T-helper 2 cell treated with Interferon-gamma antibody and Interleukin-4, amounts not matched to agents 100 ng/mL and 5 ng/mL, for 36 hours (primary cell): ENCODE data around the gene CPE. TPM values are rescaled to one million over a fixed set of nuclear protein-coding genes. Genes with fewer than 3 reads are reported as not detected.
"Not testable (repeated sequence)": the region's sequence is repeated elsewhere in the genome, so short reads cannot be mapped to it uniquely, and the experiment has no call there.

ENCODE experiments used
- intact Hi-C: fragments of 100-400 bp; cut with micrococcal nuclease; formaldehyde crosslinking; loops from one replicate; pipeline ENCODE4 v1.15.1; 2023
- total RNA-seq: library from RNA; stranded (reverse); gene quantifications from 2 replicates; pipeline ENCODE4 v1.2.3, GENCODE V29; 2022

CPE gene
- 0.16 TPM in 1 of 2 replicates, not detected in the other for total RNA-seq

- intact Hi-C loops, result no loop called here
These were observed at the start of gene CPE for GRCh38 chr4:165378745-165379677. TSS of gene CPE (plus strand) at chr4:165379008. CDS start at chr4:165379222, 214 bp downstream.

- intact Hi-C loops, result no loop called here
These were observed 48.7 kb upstream of the CPE start for GRCh38 chr4:165330071-165330470.

GRCh38 chr4:165330666-165331065, 48.1 kb upstream of the CPE start:
- intact Hi-C loops, result no loop called here

DNA sequence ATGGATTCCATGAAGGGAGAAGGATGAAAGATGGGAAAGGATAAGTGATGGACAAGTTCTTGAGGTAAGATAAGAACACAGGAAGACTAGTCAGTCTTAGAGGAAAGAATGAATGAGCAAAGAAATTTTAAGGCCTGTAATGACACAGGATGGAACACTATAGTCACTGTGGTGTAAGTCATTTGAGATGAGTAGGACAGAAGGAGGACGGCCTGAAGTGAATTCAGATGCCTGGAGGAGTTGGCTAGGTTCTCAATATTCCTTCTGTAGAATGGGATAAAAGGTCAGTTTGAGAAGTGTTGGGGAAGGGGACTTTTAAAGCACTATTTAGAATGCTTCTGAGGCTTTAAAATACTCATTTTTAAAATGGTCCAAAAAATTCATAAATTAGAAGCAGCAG, 47.4 kb upstream of the CPE start:
- intact Hi-C loops, result no loop called here

DNA sequence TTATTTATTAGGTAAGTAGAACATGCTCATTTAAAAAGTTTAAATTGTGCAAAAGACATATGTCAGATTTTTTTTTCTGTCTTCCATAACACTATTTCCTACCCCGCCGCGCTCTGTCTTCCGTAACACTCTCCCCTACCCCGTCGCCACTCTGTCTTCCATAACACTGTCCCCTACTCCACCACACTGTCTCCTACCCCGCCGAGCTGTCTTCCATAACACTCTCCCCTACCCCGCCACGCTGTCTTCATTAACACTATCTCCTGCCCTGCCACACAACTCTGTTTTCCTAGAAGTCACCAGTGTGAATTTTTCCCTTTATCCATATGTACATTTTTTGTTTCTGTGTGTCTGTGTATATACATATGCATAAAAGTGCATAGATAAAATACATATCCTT, 47.0 kb upstream of the CPE start:
- intact Hi-C loops, result no loop called here

GRCh38 chr4:165332502-165332901, 46.3 kb upstream of the CPE start:
- intact Hi-C loops, result no loop called here

DNA sequence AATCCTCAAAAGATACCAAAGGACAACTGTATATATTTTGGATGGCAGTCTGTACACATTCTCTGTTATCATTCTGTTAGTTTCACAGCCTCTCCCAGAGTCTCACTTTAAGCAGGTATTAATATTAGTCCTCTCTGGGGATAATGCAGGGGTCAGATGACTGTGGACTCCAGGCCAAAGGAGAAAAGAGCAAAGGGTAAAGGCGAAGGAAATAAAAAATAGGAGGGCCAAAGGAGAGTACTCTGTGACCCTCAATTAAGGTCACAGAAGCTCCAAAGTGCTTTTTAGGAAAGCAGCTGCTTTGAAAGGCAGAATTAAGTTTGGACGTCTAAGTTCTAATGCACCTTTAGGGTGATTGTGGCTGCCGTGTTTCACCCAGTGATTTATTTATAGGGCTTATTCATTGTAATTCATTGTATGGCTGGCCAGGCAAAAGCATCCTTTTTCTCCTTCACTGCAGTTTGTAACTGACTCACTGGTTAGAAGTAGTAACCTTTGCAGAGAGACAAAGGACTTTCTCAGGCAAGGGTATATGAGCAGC, 43.6 kb upstream of the CPE start:
- intact Hi-C loops, result no loop called here

DNA sequence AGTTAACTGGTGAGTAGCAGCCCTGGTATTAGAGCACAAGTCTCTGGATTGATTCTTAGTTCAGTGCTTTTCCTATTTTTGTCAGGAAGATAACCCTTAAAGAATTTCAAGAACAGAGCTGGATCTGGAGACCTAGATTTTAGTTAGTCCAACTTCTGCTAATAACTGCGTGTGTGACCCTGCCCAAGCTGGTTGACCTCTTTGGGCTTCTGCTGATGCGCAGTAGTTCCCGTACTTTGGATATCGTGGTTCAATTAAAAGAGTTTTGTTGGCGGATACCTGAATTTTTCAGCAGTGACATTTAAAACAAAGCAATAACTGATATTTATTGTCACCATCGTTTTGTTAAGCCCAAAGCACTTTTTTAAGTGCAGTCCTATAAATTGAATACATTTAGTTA, 42.1 kb upstream of the CPE start:
- intact Hi-C loops, result no loop called here

DNA sequence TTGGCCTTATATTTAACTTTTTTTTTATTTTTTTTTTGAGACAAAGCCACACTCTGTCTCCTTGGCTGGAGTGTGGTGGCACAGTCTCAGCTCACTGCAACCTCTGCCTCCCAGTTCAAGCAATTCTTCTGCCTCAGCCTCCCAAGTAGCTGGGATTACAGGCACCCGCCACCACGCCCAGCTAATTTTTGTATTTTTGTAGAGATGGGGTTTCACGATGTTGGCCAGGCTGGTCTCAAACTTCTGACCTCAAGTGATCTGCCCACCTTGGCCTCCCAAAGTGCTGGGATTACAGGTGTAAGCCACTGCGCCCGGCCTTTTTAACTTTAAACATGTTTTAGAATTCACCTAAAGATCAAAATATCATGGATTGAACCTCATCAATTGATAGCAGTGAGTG, 36.5 kb upstream of the CPE start:
- intact Hi-C loops, result not testable (repeated sequence)

DNA sequence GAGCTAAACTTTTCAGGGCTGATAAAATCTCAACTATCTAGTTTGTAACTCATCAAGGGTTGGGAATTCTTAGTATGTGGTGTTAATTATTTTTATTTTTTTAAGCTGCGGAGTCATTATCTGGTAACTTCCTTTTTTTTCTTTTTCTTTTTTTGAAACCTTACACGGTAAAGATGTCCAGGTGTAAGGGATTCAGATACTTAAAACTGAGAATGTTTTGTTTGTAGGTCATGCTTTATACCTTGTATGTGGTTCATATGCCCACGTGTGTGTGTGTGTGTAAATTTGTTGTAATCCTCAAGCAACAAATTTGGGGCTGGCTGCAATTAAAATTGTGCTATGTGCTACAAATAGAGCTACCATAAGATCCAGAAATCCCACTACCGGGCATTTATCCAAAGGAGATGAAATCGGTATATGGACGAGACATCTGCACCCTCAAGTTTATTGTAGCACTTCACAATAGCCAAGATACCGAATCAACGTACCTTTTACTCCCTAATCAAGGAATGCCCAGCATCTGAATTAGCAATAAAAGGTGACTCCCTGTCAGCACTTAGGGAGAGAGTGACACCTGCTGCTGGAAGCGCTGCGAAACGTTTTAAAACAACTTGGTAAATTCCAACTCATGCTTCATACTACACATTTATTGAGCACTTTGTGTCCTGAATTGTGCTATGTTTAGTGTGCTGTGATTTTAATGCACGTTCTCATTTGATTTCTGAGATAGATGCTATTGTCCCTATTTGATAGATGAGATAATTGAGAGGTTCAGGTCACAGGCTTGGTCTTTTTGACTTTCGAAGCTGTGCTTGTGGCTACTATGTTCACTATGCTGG, 35.2 kb upstream of the CPE start:
- intact Hi-C loops, result loop anchor here (1.0 kb wide), 1 partner anchor 212 kb away; no protein-coding TSS in a partner anchor

DNA sequence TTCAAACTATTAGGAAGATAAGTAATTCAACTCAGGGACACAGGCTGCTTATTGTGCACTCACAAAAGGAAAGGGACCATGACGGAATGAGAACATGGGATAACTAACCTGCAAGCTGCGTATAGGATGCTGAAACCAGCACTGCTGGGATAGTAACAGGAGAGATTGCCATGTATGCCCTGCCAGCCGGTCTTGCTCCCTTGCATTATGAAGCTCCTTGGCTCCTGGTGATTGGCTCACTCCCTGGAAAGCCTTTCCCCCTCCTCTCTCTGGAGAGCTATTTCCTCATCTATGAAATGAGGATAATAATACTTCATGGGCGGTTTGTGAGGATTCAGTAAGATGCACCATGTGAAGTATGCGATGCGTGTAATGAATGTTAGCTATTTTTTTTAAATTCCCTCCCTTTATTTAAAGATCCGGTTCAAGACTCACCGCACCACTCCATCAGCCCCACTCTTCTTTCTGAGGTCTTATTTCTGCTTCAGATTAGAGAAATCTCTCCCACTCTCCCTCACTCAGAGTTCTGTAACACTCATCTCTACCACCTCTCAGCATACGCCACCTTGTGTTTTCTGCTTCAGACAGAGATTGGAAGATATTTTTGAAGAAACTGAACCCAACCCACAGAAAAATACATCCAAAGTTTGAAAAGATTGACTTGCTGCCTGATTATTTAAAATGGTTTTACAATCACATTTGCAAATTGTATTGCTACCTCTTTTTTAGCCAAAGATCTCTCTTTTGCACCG, 33.0 kb upstream of the CPE start:
- intact Hi-C loops, result no loop called here

DNA sequence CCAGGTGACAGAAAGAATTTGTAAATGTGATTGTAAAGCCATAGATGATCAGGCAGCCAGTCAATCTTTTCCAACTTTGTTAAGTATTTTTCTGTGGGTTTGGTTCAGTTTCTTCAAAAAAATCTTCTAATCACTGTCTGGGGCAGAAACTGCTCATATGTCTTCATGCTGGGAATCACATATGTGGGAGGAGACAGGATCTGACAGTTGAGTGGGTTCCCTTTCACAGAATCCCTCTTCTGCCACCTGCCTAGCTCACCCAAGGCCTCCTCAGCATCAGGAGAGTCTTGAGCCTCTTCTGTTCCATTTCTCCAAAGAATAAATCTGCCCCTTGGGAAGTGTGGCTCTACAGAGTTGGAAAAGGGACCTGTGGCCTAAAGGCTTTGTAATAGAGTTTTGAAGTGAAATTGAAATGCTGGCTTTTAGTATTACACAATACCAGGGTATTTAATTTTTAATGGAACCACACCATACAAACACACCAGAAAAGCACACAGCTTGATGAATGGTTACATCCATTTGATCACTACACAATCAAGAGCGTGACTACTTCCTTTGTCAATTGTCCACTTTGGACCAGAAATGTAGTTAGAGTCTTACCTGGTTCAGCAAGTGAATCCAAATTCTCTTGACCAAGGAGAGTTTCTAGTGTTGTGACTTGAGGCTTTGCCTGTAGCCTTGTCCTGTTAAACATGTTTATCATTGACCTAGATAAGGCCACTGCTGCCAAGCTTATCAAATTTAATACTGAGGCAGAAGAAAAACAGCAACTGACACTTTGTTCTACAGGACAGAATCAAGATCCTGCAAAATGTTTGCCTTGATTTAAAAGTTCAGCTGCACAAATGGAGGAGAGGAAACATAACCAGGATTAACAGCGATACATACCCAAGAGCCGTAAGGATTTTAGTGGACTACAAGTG, 30.9 kb upstream of the CPE start:
- intact Hi-C loops, result no loop called here

DNA sequence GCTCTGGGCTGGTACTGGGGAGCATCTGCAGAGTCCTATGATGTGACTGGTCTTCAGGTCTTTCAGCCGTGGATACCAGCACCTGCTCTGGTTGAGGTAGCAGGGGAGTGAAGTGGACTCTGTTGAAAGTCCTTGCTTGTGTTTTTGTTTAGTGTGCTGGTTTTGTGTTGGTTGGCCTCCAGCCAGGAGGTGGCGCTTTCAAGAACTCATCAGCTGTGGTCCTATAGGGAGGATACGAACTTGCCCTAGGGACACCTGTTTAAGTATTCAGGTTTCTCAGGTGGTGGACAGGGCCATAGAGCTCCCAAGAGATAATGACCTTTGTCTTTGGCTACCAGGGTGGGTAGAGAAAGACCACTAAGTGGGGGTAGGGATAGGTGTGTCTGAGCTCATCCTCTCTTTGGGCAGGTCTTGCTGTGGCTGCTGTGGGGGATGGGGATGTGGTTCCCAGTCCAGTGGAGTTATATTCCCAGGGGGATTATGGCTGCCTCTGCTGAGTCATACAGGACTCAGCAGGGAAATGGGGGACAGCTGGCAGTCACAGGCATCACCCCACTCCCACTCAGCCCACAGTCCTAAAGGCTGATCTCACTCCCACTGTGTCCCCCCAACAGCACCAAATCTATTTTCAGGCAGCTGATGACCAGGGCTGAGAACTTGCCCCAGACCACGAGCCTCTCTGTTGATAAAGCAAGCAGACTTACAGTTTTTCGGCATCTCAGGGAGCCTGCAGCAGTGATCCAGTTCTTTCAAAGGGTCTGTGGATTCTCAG, 27.3 kb upstream of the CPE start:
- intact Hi-C loops, result no loop called here

DNA sequence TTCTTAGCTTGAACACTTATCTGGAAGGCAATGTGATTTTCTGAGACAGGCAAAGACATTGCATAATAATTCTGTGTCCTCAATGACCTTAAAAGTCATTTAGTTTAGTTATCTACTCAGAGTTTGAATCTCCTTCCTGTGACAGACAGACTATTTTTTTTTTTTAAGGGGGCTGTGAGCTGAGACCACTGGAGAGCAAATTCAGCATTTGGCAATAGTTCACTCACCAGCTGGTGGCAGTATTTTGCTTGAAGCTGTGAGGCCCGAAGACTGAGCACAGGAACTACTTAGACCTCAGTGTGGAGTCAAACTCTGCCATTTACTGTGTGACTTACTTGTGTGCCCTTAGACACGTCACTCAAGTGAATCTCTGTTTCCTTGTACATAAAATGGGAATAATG, 22.9 kb upstream of the CPE start:
- intact Hi-C loops, result loop anchor here (2.0 kb wide), 1 partner anchor 109 kb away; no protein-coding TSS in a partner anchor

GRCh38 chr4:165359506-165359905, 19.3 kb upstream of the CPE start:
- intact Hi-C loops, result no loop called here

DNA sequence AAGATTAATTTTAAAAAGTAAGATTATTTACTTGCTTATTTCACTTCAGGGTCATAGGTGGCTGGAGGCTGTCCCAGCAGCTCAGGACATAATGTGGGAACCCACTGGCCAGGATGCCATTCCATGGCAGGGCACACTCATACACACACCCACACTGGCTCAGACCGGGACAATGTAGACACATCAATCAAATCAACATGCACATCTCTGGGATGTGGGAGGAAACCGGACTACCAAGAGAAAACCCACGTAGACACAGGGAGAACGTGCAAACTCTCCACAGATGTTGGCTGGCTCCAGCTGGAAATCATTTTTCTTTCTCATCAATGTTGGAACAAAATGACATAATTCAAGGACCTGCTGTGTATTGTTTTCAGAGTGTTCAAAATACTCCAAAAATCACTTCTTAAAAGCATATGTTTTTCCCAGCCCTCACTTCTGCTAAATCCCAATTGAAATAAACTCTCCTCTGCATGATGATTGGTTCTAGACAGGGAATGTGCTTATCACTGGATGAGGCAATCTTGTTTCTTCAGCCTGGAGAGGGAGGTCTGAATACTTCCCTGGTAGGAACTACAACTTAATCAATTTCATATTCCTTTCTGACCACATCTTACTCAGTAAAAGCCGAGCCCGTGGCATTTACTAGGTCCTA, 18.6 kb upstream of the CPE start:
- intact Hi-C loops, result no loop called here

GRCh38 chr4:165360985-165361670, 17.7 kb upstream of the CPE start:
- intact Hi-C loops, result no loop called here

GRCh38 chr4:165361810-165362209, 17.0 kb upstream of the CPE start:
- intact Hi-C loops, result no loop called here
